K562 (cell line): ENCODE data around the gene IRF2BP2. TPM values are rescaled to one million over a fixed set of nuclear protein-coding genes. Genes with fewer than 3 reads are reported as not detected.

Experiments
- GTF2E2 ChIP-seq: fragments of 200-800 bp; sonication (Bioruptor generic); IDR thresholded peaks from 2 replicates; pipeline ENCODE4 v1.6.1; 2016; ENCODE audit warnings: missing genetic modification characterization, missing compliant biosample characterization
- HDAC2 ChIP-seq: fragments of 450-650 bp; IDR thresholded peaks from 2 replicates; pipeline ENCODE4 v1.6.1; 2016; ENCODE audit warnings: mild to moderate bottlenecking
- IRF1 ChIP-seq: sonication (generic); formaldehyde crosslinking; IDR thresholded peaks from 2 replicates; pipeline ENCODE4 v1.8.0; 2022; ENCODE audit warnings: missing genetic modification reagents, mild to moderate bottlenecking, borderline replicate concordance
- IRF2 ChIP-seq: sonication (generic); formaldehyde crosslinking; IDR thresholded peaks from 2 replicates; pipeline ENCODE4 v1.8.1; 2022; ENCODE audit warnings: mild to moderate bottlenecking, missing genetic modification reagents
- POLR2AphosphoS2 ChIP-seq: IDR thresholded peaks from 2 replicates; pipeline ENCODE4 v1.6.1; 2012; ENCODE audit warnings: low read length, improper control_type of control experiment
- POU5F1 ChIP-seq: fragments of 150-350 bp; IDR thresholded peaks from 2 replicates; pipeline ENCODE4 v1.6.1; 2014; ENCODE audit warnings: borderline replicate concordance, low read length, low read depth, mild to moderate bottlenecking; ENCODE audit not compliant: partially characterized antibody
- PPARD ChIP-seq: fragments of 250-450 bp; sonication (Bioruptor Pico); IDR thresholded peaks from 2 replicates; pipeline ENCODE4 v1.8.0; 2022; ENCODE audit warnings: inconsistent platforms, mild to moderate bottlenecking, moderate library complexity
- RFX5 ChIP-seq: IDR thresholded peaks from 2 replicates; pipeline ENCODE4 v1.6.1; 2011; ENCODE audit warnings: low read depth, mild to moderate bottlenecking, improper control_type of control experiment, low read length
- SIN3B ChIP-seq: fragments of 450-650 bp; IDR thresholded peaks from 2 replicates; pipeline ENCODE4 v1.6.1; 2017; ENCODE audit warnings: low read depth, mild to moderate bottlenecking, moderate library complexity
- SNIP1 ChIP-seq: fragments of 450-650 bp; IDR thresholded peaks from 2 replicates; pipeline ENCODE4 v1.7.1; 2017; ENCODE audit warnings: low read depth, mild to moderate bottlenecking
- SREBF2 ChIP-seq: sonication (generic); formaldehyde crosslinking; IDR thresholded peaks from 2 replicates; pipeline ENCODE4 v1.4.0; 2020; ENCODE audit warnings: mild to moderate bottlenecking, missing genetic modification reagents
- STAT6 ChIP-seq: sonication (generic); formaldehyde crosslinking; IDR thresholded peaks from 2 replicates; pipeline ENCODE4 v1.8.1; 2023; ENCODE audit warnings: mild to moderate bottlenecking, missing genetic modification reagents
- TCF3 ChIP-seq: sonication (generic); formaldehyde crosslinking; IDR thresholded peaks from 2 replicates; pipeline ENCODE4 v1.4.0; 2020; ENCODE audit warnings: mild to moderate bottlenecking, missing genetic modification reagents
- TCF7L2 ChIP-seq: fragments of 150-350 bp; IDR thresholded peaks from 2 replicates; pipeline ENCODE4 v1.6.1; 2016; ENCODE audit warnings: low read depth, mild to moderate bottlenecking, low read length, moderate library complexity
- TCFL5 ChIP-seq: fragments of 250-450 bp; sonication (Bioruptor Pico); conservative IDR thresholded peaks from 2 replicates; pipeline ENCODE4 v1.6.1; 2021; ENCODE audit warnings: mild to moderate bottlenecking, moderate library complexity, matching md5 sums
- TEAD2 ChIP-seq: fragments of 450-650 bp; IDR thresholded peaks from 2 replicates; pipeline ENCODE4 v1.6.1; 2016; ENCODE audit warnings: missing genetic modification characterization, control low read depth, missing compliant biosample characterization
- TFAM ChIP-seq: fragments of 250-450 bp; sonication (Bioruptor Pico); conservative IDR thresholded peaks from 2 replicates; pipeline ENCODE4 v1.5.0; 2021; ENCODE audit warnings: mild to moderate bottlenecking, moderate library complexity
- TFE3 ChIP-seq: fragments of 450-650 bp; formaldehyde crosslinking; IDR thresholded peaks from 2 replicates; pipeline ENCODE4 v1.4.0; 2020; ENCODE audit warnings: mild to moderate bottlenecking, mixed read lengths
- ZBTB7A ChIP-seq: IDR thresholded peaks from 2 replicates; pipeline ENCODE4 v1.6.1; 2011; ENCODE audit warnings: low read depth, mild to moderate bottlenecking, low read length, moderate library complexity, borderline replicate concordance; ENCODE audit not compliant: control insufficient read depth
- ZNF124 ChIP-seq: sonication (generic); formaldehyde crosslinking; IDR thresholded peaks from 2 replicates; pipeline ENCODE4 v1.8.1; 2022; ENCODE audit warnings: missing genetic modification reagents
- ZNF146 ChIP-seq: IDR thresholded peaks from one replicate; pipeline ENCODE4 v1.6.1; 2018; ENCODE audit warnings: missing compliant biosample characterization; ENCODE audit not compliant: unreplicated experiment
- ZNF354B ChIP-seq: fragments of 250-450 bp; sonication (Bioruptor Pico); IDR thresholded peaks from 2 replicates; pipeline ENCODE4 v1.4.0; 2020
- ZNF408 ChIP-seq: fragments of 250-450 bp; sonication (Bioruptor Pico); IDR thresholded peaks from 2 replicates; pipeline ENCODE4 v1.4.0; 2020; ENCODE audit warnings: low read depth, mild to moderate bottlenecking, moderate library complexity
- ZNF444 ChIP-seq: fragments of 250-450 bp; sonication (Bioruptor Pico); IDR thresholded peaks from 2 replicates; pipeline ENCODE4 v1.4.0; 2020; ENCODE audit warnings: mild to moderate bottlenecking, moderate library complexity
- ZNF583 ChIP-seq: fragments of 250-450 bp; sonication (Bioruptor Pico); IDR thresholded peaks from 2 replicates; pipeline ENCODE4 v1.4.0; 2020
- ZNF77 ChIP-seq: fragments of 250-450 bp; sonication (Bioruptor Pico); IDR thresholded peaks from 2 replicates; pipeline ENCODE4 v1.5.0; 2020
- polyA plus RNA-seq, 8 experiments: library from polyadenylated mRNA; depleted of rRNA in 4 of 8; stranded (reverse) in 5 of 8; unstranded in 3 of 8; fragments of >200 nt; fragmentation: Nextera tagmentation in 2 of 8; fragmentation: Illumina TruSeq in 1 of 8; extraction: Ambion mirVana in 2 of 8; extraction: Trizol in 1 of 8; gene quantifications; 2 replicates each; pipeline versions ENCODE4 v1.2.1 to v1.2.3, GENCODE V29; 2011 to 2014; ENCODE audit warnings: inconsistent platforms in 1 of 8, missing spikeins in 1 of 8
- total RNA-seq, 7 experiments: library from RNA; depleted of rRNA in 6 of 7; stranded (reverse); fragments of >200 nt in 6 of 7; fragmentation: Illumina TruSeq in 2 of 7; extraction: Trizol in 2 of 7; gene quantifications; 2 replicates each; pipeline versions ENCODE4 v1.2.1 to v1.2.3, GENCODE V29; 2011 to 2021; ENCODE audit warnings: low replicate concordance in 1 of 7

The IRF2BP2 gene
- total and polyA plus RNA-seq, 9 of the 15 experiments (the other 6 are each of a cell fraction or from before 2014, with no cell fraction given), result 7.7 to 68.6 (median 22.1) TPM

- TF ChIP-seq ZNF77 (CRISPR knock-in tag), result no peak
- no peak for TF ChIP-seq ZNF146 (CRISPR knock-in tag)
- no peak for TF ChIP-seq SIN3B
- TF ChIP-seq TCFL5, result no peak
- TF ChIP-seq ZNF124 (CRISPR knock-in tag), result no peak
- TF ChIP-seq IRF1 (CRISPR knock-in tag), result no peak
- TF ChIP-seq IRF2 (CRISPR knock-in tag), result no peak
- peak; percentile 61; the same call in 1 of the 2 replicates for TF ChIP-seq POLR2AphosphoS2
- no peak for TF ChIP-seq ZBTB7A
- TF ChIP-seq POU5F1, result no peak
- no peak for TF ChIP-seq SNIP1
- no peak for TF ChIP-seq TCF7L2
- TF ChIP-seq TFE3 (CRISPR knock-in tag), result peak; percentile 41
- no peak for TF ChIP-seq RFX5
- TF ChIP-seq ZNF354B, result no peak
- TF ChIP-seq TFAM (CRISPR knock-in tag), result no peak
- peak; percentile 9; the same call in 1 of the 2 replicates for TF ChIP-seq ZNF583
- no peak for TF ChIP-seq SREBF2 (CRISPR knock-in tag)
- no peak for TF ChIP-seq STAT6 (CRISPR knock-in tag)
- no peak for TF ChIP-seq PPARD (CRISPR knock-in tag)
- TF ChIP-seq TEAD2 (tag), result no peak
- no peak for TF ChIP-seq GTF2E2 (tag)
- no peak for TF ChIP-seq TCF3
- no peak for TF ChIP-seq ZNF444 (CRISPR knock-in tag)
- no peak for TF ChIP-seq ZNF408 (CRISPR knock-in tag)
- TF ChIP-seq HDAC2, result peak; percentile 18; the same call in 1 of the 2 replicates
Observed at GRCh38 chr1:234607109-234608024, 2.6 kb downstream of the IRF2BP2 start (continued).
